ENCODE results near the gene MAPK1IP1L.

DNA sequence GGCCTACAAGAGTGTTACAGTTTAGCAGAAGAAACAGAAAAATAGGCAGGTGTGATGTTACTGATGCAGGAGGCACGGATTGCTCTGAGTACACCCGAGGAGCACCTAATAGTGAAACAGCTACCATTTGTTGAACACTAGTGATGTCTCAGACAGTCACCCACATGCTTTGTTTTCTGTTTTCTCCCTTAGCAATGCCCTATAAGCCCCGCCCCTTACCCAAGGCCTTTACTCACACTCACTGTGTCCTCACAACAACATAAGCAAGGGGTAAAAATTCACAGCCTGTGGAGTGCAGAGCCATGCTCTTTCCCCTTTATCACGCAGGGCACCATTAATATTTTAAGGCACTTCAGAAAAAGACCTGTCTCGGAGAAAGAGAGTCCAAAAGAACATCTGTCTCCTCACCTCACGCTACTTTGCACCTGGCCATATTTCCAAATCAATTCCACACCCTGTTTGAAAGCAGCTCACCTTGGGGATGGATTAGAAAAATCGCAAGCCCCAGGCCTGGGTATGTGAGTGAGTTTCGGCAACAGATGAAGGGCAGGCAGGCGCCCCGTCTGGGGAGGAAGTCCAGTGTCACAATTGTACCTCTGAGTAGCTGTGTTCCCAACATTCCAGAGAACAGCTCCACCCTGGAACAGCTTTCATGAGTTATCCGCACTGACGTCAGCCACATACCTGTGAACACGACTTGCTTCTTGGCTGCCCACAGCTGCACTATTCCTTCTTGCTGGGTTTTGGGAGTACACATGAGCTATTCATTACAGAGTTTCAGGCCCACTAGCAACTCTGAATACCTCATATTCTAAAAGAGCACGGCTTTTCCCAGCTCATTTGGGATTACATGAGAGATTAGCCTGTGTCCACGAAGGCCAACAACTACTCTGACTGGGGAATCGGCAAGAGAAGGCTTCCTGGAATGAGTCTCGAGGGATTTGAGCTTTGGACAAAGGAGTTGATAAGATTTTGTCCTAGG, 26.0 kb downstream of the MAPK1IP1L start:
- TF ChIP-seq CTCF (IDR thresholded peaks at IDR 0.05): no peak
- TF ChIP-seq EP300 (IDR thresholded peaks at IDR 0.05): no peak
